ENCODE results near the gene LUC7L.

- no peak for TF ChIP-seq EZH2 (IDR thresholded peaks at IDR 0.05; ENCODE audit: low read depth, low read length, severe bottlenecking)
- TF ChIP-seq SP1 (IDR thresholded peaks at IDR 0.05; ENCODE audit: low read depth, low read length), result no peak
- TF ChIP-seq CTCF (IDR thresholded peaks at IDR 0.05; ENCODE audit: control extremely low read depth in 1 of 3, insufficient read depth in 1 of 3, low read depth in 1 of 3, low read length in 3 of 3), result no peak
- TF ChIP-seq YY1 (IDR thresholded peaks at IDR 0.05; ENCODE audit: low read depth, low read length), result no peak
- TF ChIP-seq POLR2A (IDR thresholded peaks at IDR 0.05; ENCODE audit: control extremely low read depth in 1 of 2, low read depth in 2 of 2, low read length in 2 of 2), result no peak
- TF ChIP-seq RXRA (IDR thresholded peaks at IDR 0.05; ENCODE audit: insufficient read depth, low read depth, low read length), result no peak
- TF ChIP-seq EGR1 (IDR thresholded peaks at IDR 0.05; ENCODE audit: borderline replicate concordance, low read depth, low read length), result no peak
- TF ChIP-seq KDM1A (IDR thresholded peaks at IDR 0.05; ENCODE audit: borderline replicate concordance, low read length), result no peak
- TF ChIP-seq CEBPB (IDR thresholded peaks at IDR 0.05; ENCODE audit: low read depth, low read length), result no peak
- no peak for TF ChIP-seq SIN3A (conservative IDR thresholded peaks at IDR 0.05 in 1 of 2, IDR thresholded peaks at IDR 0.05 in 1 of 2; ENCODE audit: low read depth in 1 of 2, low read length in 2 of 2)
- no peak for TF ChIP-seq BRCA1 (IDR thresholded peaks at IDR 0.05; ENCODE audit: low read depth, low read length)
- no peak for TF ChIP-seq EP300 (IDR thresholded peaks at IDR 0.05; ENCODE audit: borderline replicate concordance in 1 of 2, low read depth in 2 of 2, low read length in 2 of 2)
Observed at GRCh38 chr16:239948-240277, 10.7 kb upstream of the LUC7L start.
